HG03469 (cell line): Measurements from ENCODE around the gene CD80.
"Not testable (repeated sequence)": the region's sequence is repeated elsewhere in the genome, so short reads cannot be mapped to it uniquely, and the experiment has no call there.

ENCODE experiments used
- ATAC-seq: cut with Tn5 transposase; IDR thresholded peaks from one replicate; pipeline ENCODE4 v1.9.1; 2021; ENCODE audit warnings: mild to moderate bottlenecking, moderate library complexity, moderate number of reproducible peaks; ENCODE audit not compliant: unreplicated experiment

Gene CD80

GRCh38 chr3:119585208-119585607 is 25.8 kb upstream of the CD80 start:
- no peak for ATAC-seq

DNA sequence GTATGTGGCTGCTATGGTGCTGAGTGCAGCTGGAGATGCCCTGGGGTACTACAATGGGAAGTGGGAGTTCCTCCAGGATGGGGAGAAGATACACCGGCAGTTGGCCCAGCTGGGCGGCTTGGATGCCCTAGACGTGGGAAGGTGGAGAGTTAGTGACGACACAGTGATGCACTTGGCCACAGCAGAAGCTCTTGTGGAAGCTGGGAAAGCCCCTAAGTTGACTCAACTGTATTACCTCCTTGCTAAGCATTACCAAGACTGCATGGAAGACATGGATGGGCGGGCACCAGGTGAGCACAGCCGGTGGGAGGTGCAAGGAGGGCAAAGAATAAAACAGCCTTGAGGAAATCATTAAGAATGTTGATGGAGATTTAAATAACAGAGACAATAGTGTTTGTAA is 22.8 kb upstream of the CD80 start:
- peak; percentile 57 for ATAC-seq

DNA sequence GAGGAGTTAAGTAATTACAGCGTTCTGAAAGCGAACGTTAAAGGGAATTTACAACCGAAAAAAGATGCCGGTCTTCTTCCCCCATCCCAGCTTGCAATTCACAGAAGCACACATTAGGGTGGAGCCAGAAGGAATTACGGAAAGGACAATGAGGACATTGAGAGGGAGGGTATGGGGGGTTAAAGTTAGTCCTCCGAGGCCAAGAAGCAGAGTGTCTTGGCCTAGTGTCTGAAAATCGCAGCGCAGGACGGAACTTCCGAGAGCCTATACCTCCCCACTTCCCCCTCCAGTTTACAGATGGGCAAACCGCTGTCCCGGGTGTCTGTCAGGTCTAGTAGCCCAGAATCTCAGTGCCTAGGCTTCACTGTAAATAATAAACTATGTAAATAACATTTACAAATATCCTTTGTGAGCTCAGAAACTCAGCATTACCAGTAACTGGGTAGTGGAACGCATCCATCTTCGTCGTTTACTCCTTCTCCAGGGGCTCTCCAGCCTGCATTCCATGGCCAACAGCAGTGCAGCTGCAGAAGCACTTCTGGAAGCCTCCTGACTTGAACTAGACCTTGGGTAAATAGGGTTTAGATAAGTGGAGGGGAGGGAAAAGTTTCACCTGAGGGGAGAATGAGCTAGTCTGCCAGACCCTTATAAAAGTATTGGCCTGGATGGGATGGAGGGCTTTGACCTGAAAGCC is 20.8 kb upstream of the CD80 start:
- ATAC-seq, result peak; percentile 57

GRCh38 chr3:119579366-119580066 is 20.1 kb upstream of the CD80 start, which contains the start of gene ADPRH:
ADPRH (plus strand) TSS chr3:119579492; CDS start chr3:119582170, 2,678 bp downstream.
- peak; percentile 28 for ATAC-seq

DNA sequence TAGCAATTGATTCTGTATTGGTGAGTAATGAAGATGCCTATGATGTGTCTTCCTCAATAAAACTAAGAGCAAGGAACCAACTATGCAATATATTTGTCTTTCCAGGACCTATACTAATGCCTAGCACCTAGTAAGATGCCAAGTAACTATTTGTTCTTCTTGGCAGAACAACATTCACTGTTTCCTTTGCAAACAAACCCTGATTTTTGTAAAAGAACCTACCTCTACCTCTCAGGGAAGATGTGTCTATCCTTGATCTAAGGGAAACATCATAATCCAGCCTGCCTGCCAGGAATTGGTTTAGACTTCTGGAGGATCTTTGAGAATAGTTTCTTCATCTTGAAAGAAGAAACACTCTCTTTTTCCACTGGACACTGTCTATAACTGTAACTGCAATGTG is 16.1 kb upstream of the CD80 start:
- no peak for ATAC-seq

DNA sequence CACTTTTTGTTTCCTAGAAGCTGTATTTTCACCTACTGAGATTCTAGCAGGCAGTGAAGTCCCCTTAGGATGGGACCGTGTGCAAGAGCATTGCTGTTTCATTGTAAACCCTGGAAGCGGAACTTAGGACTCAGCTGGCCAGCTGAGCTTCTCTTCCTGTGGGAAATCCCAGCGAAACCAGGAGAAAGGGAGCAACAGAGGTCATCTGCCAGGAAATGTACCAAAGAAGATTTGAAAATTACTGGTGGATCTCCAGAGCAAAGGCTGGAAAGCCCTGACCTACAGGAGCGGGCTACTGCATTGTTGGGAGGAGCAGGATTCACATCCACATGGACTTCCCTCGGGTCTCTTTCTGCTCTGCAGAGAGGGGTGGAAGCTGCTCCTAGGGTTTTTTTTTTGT is 12.3 kb upstream of the CD80 start:
- no peak for ATAC-seq

DNA sequence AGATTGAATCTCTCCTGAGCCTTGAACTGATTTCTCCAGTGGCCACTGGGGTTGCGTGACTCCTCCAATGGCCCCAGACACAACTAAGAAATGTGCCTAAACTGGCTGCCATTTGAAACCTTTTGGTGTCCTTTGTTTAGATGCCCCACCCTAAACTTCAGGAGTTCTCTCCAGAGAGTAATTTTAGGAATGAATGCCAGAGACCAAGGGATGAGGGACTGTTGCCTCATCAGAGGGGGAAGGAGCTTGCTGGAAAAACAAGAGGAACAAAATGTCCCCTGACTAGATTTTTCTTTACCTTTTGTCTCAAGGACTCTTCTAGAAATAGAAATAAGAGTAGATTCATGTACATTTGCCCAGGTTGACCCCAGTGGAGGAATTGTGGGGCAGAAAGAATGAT is 11.8 kb upstream of the CD80 start:
- no peak for ATAC-seq

GRCh38 chr3:119570229-119570628 is 10.8 kb upstream of the CD80 start:
- no peak for ATAC-seq

GRCh38 chr3:119569156-119569555 is 9.7 kb upstream of the CD80 start:
- no peak for ATAC-seq

DNA sequence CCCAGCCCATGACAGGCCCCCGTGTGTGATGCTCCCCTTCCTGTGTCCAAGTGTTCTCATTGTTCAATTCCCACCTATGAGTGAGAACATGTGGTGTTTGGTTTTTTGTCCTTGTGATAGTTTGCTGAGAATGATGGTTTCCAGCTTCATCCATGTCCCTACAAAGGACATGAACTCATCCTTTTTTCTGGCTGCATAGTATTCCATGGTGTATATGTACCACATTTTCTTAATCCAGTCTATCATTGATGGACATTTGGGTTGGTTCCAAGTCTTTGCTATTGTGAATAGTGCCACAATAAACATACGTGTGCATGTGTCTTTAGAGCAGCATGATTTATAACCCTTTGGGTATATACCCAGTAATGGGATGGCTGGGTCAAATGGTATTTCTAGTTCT is 3.9 kb upstream of the CD80 start:
- ATAC-seq, result not testable (repeated sequence)

DNA sequence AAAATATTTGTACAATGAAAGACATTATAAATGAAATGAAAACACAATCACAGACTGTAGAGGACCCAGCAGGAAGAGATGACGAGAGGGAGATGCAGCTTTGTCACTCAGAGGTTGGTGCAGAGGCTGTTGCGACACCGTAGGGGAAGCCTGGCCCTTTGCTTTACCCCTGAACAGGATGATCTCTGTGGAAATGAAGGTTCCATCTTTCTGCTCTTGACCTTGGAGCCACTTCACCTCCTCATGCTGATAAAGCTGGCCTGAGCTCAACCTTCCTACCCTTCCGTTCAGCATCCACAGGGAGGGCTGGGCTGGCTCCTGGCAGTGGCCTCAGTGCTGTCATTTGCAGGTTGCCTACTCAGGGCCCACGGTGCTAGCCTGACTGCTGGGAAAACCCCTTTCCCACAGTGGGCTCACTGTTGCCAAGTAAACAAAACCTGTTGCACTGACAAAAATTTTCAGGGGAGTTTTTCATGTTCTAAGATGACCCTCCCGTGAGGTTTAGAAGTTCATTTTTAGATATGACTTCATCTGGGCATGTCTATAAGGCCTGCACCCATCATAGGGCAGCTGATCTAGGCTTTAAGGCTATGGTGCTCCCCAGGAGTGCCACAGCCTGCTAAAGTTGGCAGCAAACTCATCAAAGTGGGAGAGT is 3.0 kb upstream of the CD80 start:
- peak; percentile 61 for ATAC-seq

DNA sequence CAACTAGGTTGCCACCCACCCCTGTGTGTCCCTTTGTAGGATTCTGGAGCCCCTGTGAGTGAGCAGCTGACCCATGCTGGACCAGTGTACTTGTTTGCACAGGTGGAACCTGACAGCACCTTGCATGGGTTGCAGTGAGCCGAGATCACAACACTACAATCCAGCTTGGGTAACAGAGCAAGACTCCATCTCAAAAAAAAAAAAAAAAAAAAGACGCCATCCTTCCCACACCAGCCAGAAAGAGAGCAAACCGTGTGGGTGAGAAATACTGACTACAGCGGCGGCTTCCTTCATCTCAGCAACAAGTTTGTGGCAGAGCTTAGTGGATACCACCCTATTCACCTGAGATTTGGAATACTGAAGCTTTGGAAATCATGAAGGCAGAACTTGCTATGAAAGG is 746 bp upstream of the CD80 start:
- ATAC-seq, result no peak

GRCh38 chr3:119558626-119559317 is 642 bp downstream of the CD80 start:
- ATAC-seq, result no peak

- no peak for ATAC-seq
These were observed 1.5 kb downstream of the CD80 start for GRCh38 chr3:119557877-119558269.

GRCh38 chr3:119557192-119557876 is 2.1 kb downstream of the CD80 start:
- ATAC-seq, result no peak

- no peak for ATAC-seq
These were observed 3.5 kb downstream of the CD80 start for GRCh38 chr3:119555929-119556328.

- ATAC-seq, result no peak
These were observed 4.1 kb downstream of the CD80 start for GRCh38 chr3:119555309-119555735.

GRCh38 chr3:119553823-119554415 is 5.5 kb downstream of the CD80 start:
- ATAC-seq, result no peak

GRCh38 chr3:119552928-119553327 is 6.5 kb downstream of the CD80 start:
- ATAC-seq, result not testable (repeated sequence)

DNA sequence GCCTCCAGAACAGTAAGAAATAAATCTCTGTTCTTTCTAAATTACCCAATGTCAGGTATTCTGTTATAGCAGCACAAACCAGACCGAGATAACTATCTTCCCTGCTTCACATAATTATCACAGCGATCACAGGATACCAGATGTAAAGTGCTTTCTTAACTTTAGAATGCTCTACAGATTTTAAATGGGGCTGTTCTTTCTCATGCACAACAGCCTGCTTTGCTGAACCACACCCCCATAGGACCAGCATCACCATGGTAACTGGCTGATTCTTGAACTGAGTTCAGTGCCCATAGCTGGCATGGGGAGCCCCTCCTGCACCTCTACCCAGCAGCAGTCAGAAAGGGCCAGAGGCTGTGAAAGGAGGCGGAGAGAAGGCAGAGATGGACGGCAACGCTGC is 7.8 kb downstream of the CD80 start:
- no peak for ATAC-seq
